PC-9 (cell line): Measurements from ENCODE around the gene APBA2. TPM values are rescaled to one million over a fixed set of nuclear protein-coding genes. Genes with fewer than 3 reads are reported as not detected.

Experiments
- BruUV-seq: library from RNA; stranded (reverse); fragments of 400-500 nt; replicated peaks from 2 replicates; lab custom pipeline; 2021; lab: Mats Ljungman, UMichigan
- CTCF ChIA-PET: fragments of 300-600 bp; sonication (Branson Sonifier 250); formaldehyde crosslinking; loops from one replicate; lab custom pipeline; 2022; ENCODE audit warnings: antibody characterized with exemption; lab: Charles Lee
- POLR2A ChIA-PET: fragments of 300-600 bp; sonication (Branson Sonifier 250); formaldehyde crosslinking; loops from one replicate; lab custom pipeline; 2022; ENCODE audit warnings: antibody characterized with exemption; ENCODE audit not compliant: unreplicated experiment; lab: Charles Lee
- DNase-seq, 2 experiments: peaks; one replicate each; pipeline versions ENCODE4 v3.0.0 to v3.0.0-alpha.2; 2015 to 2022; ENCODE audit warnings: mixed read lengths in 1 of 2
- H2AFZ ChIP-seq: fragments of 200-600 bp; sonication (generic); 2 replicates; pipeline ENCODE4 v1.8.1; 2017; ENCODE audit warnings: antibody characterized with exemption
- H3F3A ChIP-seq: fragments of 200-600 bp; sonication (generic); 2 replicates; pipeline ENCODE4 v1.8.1; 2017; ENCODE audit warnings: antibody characterized with exemption, mild to moderate bottlenecking, low read depth; ENCODE audit not compliant: insufficient read depth
- H3K27ac ChIP-seq: fragments of 200-600 bp; sonication (generic); 2 replicates; pipeline ENCODE4 v1.6.1; 2016; ENCODE audit warnings: mixed run types
- H3K27me3 ChIP-seq: fragments of 200-600 bp; sonication (generic); 2 replicates; pipeline ENCODE4 v1.6.1; 2016; ENCODE audit warnings: low read depth, mixed run types; ENCODE audit not compliant: insufficient read depth
- H3K36me3 ChIP-seq: fragments of 200-600 bp; sonication (generic); 2 replicates; pipeline ENCODE4 v1.6.1; 2016; ENCODE audit warnings: low read depth, mixed run types
- H3K4me1 ChIP-seq: fragments of 200-600 bp; sonication (generic); replicated peaks from 2 replicates; pipeline ENCODE4 v1.6.1; 2016; ENCODE audit warnings: mixed run types; ENCODE audit not compliant: insufficient read depth
- H3K4me2 ChIP-seq: fragments of 200-600 bp; sonication (generic); 2 replicates; pipeline ENCODE4 v1.6.1; 2017; ENCODE audit warnings: mixed run types
- H3K4me3 ChIP-seq: fragments of 200-600 bp; sonication (generic); 2 replicates; pipeline ENCODE4 v1.6.1; 2016; ENCODE audit warnings: mixed run types
- H3K79me2 ChIP-seq: fragments of 200-600 bp; sonication (generic); 2 replicates; pipeline ENCODE4 v1.6.1; 2017; ENCODE audit warnings: low read depth, mixed run types
- H3K9me2 ChIP-seq: fragments of 200-600 bp; sonication (generic); 2 replicates; pipeline ENCODE4 v1.8.1; 2017; ENCODE audit warnings: mild to moderate bottlenecking; ENCODE audit not compliant: insufficient read depth
- H3K9me3 ChIP-seq: fragments of 200-600 bp; sonication (generic); 2 replicates; pipeline ENCODE4 v1.8.1; 2016; ENCODE audit warnings: low read depth; ENCODE audit not compliant: insufficient read depth
- H4K20me1 ChIP-seq: fragments of 200-600 bp; sonication (generic); 2 replicates; pipeline ENCODE4 v1.8.1; 2017; ENCODE audit not compliant: insufficient read depth
- EZH2 ChIP-seq: fragments of 200-600 bp; sonication (generic); IDR thresholded peaks from 2 replicates; pipeline ENCODE4 v1.8.0; 2017; ENCODE audit warnings: antibody characterized with exemption, low read depth
- intact Hi-C: fragments of 100-400 bp; cut with micrococcal nuclease; formaldehyde crosslinking; loops from one replicate; pipeline ENCODE4 v1.10.0; 2022; ENCODE audit not compliant: unreplicated experiment
- total RNA-seq: library from RNA; stranded (reverse); gene quantifications from 2 replicates; pipeline ENCODE4 v1.2.3, GENCODE V29; 2021
- TF ChIP-seq, protein P1 (sequence below): fragments of 200-600 bp; sonication (generic); conservative IDR thresholded peaks from 2 replicates; pipeline ENCODE4 v1.6.1; 2017; ENCODE audit warnings: mixed run types, antibody characterized with exemption, mild to moderate bottlenecking, moderate library complexity

APBA2 gene
- total RNA-seq, 1 experiment from 2014 or later: not detected

DNA sequence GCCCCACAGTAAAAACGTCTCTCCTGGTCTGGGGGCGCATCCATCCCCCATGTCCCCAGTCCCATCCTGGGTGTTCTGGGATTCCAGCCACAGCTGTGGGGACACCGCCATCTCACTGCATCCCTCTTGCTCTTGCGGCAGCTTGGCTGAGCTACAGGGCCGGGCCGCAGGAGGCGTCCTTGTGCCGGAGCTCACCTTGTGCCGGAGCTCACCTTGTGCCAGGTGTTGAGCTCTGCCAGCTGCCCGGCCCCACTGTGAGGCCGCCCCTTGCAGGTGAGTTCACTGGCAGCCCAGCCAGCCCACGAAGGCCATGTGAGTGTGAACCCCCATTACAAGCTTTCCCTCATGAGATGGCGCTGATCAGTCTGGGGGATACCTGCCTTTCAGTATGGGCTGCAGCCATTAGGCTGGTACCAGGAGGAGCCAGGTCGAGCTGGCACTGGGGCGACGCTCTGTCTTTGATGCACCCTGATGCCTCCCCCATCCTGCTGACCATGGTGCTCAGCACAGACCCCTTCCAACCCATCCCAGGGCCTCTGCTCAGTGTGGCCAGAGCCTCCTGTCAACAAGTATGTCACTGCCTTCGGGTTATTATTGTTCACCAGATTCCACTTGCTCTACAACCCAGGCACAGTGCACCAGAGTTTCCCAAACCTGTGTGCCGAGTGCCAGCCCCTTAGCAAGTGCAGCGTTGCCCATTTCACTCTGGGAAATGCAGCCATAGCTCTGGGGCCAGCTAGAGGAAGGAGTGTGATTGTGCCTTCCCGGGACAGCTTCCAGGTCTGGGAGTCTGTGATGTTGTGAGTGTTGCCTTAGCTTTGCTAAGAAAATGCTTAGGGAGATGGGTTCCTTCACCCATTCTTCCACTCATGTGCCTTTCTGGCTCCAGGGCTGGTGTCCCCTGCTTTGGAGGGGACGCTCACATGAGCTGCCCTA, 105.7 kb downstream of the APBA2 start:
- intact Hi-C loops: no loop called here
- CTCF ChIA-PET: no interaction called here

DNA sequence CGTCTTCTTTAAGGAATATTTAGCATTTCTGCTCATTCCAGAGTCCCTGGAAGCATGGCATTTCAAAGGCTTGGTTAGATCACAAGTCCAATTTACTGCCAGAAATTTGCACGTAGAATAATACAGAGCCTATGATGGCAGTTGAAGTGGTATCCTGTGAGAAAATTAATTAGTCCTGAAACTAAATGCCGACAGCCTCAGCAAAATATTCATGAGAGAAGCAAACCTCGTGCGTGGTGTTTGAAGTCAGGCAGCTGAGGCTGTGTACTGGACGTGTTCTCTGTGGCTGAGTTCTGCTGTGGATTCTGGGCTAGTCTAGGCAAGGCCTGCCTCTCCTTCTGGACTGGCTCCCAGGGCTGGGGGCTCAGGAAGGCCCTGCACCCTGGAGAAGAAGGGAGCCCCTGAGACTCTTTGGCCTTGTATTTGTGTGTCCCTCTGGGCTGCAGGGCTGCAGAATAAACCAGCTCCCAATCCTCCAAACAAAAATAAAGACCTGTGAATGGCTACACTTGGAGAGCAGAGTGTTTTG, 106.6 kb downstream of the APBA2 start:
- H3K36me3 ChIP-seq: no peaks in the 10 kb centered on the region
- no peak overlapping the region for H3K4me2 ChIP-seq
- no peaks in the 10 kb centered on the region for H4K20me1 ChIP-seq
- H3K4me1 ChIP-seq: no peaks in the 10 kb centered on the region
- no peaks in the 10 kb centered on the region for H3K9me2 ChIP-seq
- CTCF ChIA-PET: no interaction called here
- no peak overlapping the region for H3K4me3 ChIP-seq
- H3K9me3 ChIP-seq: no peaks in the 10 kb centered on the region
- no peaks in the 10 kb centered on the region for H3F3A ChIP-seq
- no TSS peak for BruUV-seq
- DNase-seq: no peak
- H3K27ac ChIP-seq: no peak overlapping the region
- H3K79me2 ChIP-seq: no peaks in the 10 kb centered on the region
- peaks cover 87% of the 10 kb centered on the region for H3K27me3 ChIP-seq
- TF ChIP-seq, protein P1, sequence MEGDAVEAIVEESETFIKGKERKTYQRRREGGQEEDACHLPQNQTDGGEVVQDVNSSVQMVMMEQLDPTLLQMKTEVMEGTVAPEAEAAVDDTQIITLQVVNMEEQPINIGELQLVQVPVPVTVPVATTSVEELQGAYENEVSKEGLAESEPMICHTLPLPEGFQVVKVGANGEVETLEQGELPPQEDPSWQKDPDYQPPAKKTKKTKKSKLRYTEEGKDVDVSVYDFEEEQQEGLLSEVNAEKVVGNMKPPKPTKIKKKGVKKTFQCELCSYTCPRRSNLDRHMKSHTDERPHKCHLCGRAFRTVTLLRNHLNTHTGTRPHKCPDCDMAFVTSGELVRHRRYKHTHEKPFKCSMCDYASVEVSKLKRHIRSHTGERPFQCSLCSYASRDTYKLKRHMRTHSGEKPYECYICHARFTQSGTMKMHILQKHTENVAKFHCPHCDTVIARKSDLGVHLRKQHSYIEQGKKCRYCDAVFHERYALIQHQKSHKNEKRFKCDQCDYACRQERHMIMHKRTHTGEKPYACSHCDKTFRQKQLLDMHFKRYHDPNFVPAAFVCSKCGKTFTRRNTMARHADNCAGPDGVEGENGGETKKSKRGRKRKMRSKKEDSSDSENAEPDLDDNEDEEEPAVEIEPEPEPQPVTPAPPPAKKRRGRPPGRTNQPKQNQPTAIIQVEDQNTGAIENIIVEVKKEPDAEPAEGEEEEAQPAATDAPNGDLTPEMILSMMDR: no peak
- no peak for TF ChIP-seq EZH2
- POLR2A ChIA-PET: no interaction called here
- intact Hi-C loops: no loop called here
- H2AFZ ChIP-seq: no peak overlapping the region

More for the DNA sequence above, 105.7 kb downstream of the APBA2 start:
- H3K36me3 ChIP-seq: no peaks in the 10 kb centered on the region
- no peak overlapping the region for H3K4me2 ChIP-seq
- no peak for DNase-seq
- H3K4me1 ChIP-seq: no peaks in the 10 kb centered on the region
- POLR2A ChIA-PET: no interaction called here
- H3K27me3 ChIP-seq: peaks cover 85% of the 10 kb centered on the region
- TF ChIP-seq EZH2: no peak
- TF ChIP-seq, protein P1: no peak
- H3K4me3 ChIP-seq: no peak overlapping the region
- no peaks in the 10 kb centered on the region for H3K9me3 ChIP-seq
- no peaks in the 10 kb centered on the region for H3F3A ChIP-seq
- no peaks in the 10 kb centered on the region for H3K9me2 ChIP-seq
- no peak overlapping the region for H2AFZ ChIP-seq
- no peaks in the 10 kb centered on the region for H4K20me1 ChIP-seq
- no peak overlapping the region for H3K27ac ChIP-seq
- no TSS peak for BruUV-seq
- no peaks in the 10 kb centered on the region for H3K79me2 ChIP-seq

DNA sequence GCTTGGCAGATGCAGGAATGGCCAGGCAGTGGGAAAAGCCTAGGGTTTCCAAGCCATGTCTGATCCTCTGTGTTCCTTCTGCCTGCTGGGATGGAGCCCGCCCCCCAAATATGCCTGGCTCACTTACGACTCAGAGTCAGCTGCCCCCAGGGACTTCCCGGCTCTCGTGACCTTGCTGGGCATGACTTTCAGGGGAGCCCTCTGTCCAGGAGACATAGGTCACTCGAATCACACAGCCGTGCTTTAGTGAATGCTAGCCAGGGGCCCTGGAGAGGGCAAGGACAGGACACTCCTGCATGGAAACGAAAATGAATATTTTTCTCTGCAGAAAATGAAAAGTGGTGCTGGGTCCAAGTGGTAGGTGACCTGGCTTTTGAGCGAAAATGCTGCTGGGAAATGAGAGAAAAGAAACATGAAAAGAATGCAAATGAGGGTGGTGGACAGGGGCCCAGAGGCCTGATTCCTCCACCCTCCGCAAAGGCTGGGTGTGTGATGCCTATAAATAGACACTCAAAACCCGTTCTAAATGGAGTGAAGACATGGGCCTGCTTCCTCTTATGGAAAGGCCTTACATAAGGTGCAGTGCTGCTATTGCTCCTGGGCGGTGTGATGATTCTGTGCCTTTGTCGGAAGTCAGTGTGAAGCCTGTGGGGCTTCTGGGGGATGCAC, 107.4 kb downstream of the APBA2 start:
- Histone ChIP-seq H3K4me1 (no peaks in the 10 kb centered on the region), H3K4me3 (no peak overlapping the region), H3F3A (no peaks in the 10 kb centered on the region), H3K27ac (no peak overlapping the region), H2AFZ (no peak overlapping the region), H3K9me2 (no peaks in the 10 kb centered on the region), H3K4me2 (no peak overlapping the region), H3K9me3 (no peaks in the 10 kb centered on the region), H3K79me2 (no peaks in the 10 kb centered on the region), H4K20me1 (no peaks in the 10 kb centered on the region), H3K36me3 (no peaks in the 10 kb centered on the region), H3K27me3 (peaks cover 94% of the 10 kb centered on the region)
- CTCF ChIA-PET: no interaction called here
- no TSS peak for BruUV-seq
- POLR2A ChIA-PET: no interaction called here
- no peak for DNase-seq
- TF ChIP-seq EZH2: no peak
- TF ChIP-seq, protein P1: no peak
- intact Hi-C loops: no loop called here
